ENCODE data around the gene DISP2.

Gene DISP2

GRCh38 chr15:40427188-40427587 is 69.2 kb downstream of the DISP2 start:
- DNase-seq (ENCODE audit: low spot score), result no peak

DNA sequence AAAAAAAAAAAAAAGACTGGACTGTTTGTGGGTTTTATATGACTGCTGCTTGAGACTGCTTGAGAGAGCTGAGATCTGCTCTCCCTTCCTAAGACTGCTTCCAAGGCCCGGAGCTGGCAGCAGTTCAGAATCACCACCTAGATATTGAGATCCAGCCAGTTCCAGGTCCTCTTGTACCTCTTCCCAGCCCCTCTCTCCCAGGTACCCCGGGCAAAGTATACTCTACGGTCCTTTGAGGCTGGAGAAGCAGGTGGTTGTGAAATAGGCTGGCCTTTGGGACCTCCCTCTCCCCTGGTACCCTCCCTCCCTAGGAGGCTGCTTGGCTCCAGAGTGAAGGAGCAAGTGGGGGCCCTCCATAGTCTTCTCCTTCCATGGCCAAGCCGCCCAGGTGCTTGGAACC is 70.2 kb downstream of the DISP2 start:
- DNase-seq (ENCODE audit: low spot score), result no peak

Measured in CD4-positive, alpha-beta T cell treated with Interleukin-15 for 4 hours (primary cell).